ENCODE measurements around the gene IPO11.

The IPO11 gene

DNA sequence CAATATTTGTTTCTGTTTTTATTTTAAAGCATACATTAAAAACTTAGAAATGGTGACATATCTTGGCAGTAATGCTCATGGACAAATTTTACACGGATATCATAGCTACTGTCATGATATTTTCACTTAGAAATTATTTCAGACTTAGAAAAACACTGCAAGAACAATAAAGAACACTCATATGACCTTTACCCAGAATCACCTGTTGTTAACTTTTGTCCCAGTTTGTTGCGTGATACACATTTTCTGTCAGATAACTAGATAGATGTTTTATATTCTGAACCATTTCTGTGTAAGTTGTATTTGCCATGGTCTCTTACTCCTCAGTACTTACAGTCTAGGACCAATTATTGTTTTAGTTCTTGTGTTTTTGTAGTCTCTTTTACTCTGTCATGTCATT, 162.5 kb downstream of the IPO11 start:
- no peak for DNase-seq

DNA sequence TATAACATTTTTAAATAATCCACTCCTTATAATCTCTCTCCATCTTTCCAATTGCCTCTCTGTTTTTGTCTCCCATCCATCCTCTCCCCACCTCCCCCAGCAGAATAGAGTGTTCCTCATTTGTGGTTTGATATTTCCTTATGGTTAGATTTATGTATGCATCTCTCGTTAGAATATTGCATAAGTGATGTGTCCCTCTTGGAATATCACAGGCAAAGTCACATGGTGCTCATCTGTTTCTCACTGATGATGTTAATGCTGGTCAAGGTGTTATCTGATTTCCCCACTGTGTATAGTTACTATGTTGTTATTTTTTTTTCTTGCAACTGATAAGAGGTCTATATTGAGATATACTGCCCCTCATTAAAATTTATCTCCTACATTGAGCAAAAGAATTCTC, 162.9 kb downstream of the IPO11 start:
- no peak for DNase-seq

GRCh38 chr5:62576570-62577170, 164.1 kb downstream of the IPO11 start:
- DNase-seq = no peak

DNA sequence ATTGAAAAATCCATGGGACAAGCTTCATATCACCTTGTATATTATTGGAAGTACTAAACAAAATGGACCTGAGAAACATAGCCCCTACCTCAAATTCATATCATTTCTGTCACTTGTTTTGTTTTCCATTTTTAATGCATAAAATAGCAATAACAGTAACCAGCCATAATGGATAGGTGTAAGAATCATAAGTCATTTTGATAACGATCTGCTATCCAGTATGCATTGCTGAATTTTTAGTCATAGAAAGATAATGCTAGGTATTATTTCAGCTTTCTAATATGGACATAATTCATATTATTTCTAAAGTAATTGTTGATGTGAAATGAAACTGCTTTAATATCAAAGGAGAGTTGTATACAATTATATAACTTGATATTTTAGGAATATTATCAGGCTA, 164.9 kb downstream of the IPO11 start:
- no peak for DNase-seq

GRCh38 chr5:62578540-62578939, 166.0 kb downstream of the IPO11 start, which contains the start of gene LRRC70:
TSS of gene LRRC70 (plus strand) at chr5:62578819. CDS start at chr5:62579439, 620 bp downstream.
- DNase-seq = no peak

GRCh38 chr5:62579761-62580160, 167.2 kb downstream of the IPO11 start:
- no peak for DNase-seq

DNA sequence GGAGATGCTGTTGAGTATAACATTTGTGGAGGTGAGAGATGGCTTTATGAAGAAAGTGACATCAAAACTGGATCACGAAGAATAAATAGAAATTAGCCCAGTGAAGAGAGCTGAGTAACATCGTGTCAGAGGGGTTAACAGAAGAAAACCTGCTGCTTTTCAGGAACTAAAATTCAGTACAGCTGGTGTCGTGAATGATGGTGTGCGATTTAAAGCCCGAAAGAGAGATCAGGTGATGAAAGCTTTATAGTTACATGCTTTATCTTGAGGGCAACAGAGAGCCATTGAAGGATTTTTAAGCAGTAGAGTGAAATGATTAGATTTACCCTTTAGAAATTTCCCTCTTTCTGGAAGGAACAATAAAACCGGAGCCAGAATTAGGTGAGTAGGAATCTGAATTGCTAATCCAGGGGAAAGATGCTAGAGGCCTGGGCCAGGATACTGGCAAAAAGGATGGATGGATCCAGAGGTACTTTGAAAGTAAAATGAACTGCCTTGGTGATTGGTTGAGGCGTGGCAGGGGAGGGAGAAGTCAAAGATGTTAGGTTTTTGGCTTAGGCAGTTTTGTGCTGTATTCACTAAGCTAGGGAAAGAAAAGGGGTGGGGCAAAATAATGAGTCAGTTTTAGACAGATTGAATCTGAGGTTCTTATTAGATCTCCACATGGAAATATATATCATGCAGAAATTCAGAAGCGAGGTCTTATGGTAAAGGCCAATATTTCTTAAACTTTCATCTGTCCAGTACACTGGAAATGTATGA, 169.5 kb downstream of the IPO11 start:
- DNase-seq = no peak

GRCh38 chr5:62584391-62584790, 171.8 kb downstream of the IPO11 start:
- DNase-seq = no peak

DNA sequence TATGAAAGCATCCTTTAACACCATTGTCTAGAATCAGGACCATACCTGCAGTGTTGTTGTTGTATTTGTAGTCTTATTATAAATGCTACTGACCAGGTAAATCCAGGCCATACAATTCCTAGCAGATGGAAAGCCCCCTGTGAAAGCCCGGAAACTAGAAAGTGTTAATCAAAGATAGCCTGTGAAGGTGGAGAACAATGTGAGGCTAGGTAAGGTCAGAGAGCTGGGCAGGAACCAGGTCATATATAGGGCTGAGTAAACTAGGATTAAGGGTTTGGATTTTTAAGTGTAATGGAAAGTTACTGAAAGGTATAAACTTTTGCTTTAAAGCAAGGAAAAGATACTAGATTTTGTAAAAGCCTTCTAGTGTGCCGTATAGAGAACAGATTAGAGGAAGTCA, 172.7 kb downstream of the IPO11 start:
- no peak for DNase-seq

- DNase-seq = no peak
Measured at GRCh38 chr5:62585751-62586150, 173.2 kb downstream of the IPO11 start.

GRCh38 chr5:62587737-62588136, 175.2 kb downstream of the IPO11 start:
- DNase-seq = no peak

DNA sequence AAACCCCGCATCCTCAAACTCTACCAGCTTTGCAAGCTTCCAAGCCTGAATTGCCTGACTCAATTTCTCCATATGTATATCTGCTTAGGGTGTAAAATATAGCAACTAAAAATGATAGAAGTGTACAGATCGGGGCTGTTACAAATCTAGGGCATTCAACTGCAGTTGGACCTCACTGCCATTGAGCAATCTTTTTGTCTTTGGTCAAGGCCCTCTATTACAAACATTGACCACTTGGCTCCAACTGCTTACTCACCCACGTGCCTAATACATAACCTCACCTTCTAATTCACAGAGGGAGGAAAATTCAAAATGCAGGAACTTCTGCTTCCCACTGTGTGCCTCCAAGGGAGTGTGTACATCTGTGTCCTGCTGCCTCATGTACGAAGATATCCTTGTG, 176.1 kb downstream of the IPO11 start:
- no peak for DNase-seq

DNA sequence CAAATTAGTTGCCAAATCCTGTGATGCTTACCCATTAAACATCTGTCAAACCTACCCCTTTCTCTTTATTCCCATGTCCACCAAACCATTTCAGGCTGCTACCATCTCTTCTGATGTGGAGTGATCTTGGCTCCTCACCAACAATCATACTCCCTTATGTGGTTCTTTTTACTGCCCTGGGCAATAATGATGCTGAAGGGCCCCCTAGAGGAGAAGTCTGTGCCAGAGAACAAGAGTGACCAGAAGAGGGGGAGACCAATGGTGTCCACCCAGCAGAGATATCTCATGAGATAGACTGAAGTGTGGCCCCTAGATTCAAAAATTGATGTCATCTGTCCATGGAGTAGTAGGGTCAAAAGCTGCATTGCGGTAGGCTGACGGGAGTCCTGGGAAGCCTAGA, 176.9 kb downstream of the IPO11 start:
- DNase-seq = no peak

DNA sequence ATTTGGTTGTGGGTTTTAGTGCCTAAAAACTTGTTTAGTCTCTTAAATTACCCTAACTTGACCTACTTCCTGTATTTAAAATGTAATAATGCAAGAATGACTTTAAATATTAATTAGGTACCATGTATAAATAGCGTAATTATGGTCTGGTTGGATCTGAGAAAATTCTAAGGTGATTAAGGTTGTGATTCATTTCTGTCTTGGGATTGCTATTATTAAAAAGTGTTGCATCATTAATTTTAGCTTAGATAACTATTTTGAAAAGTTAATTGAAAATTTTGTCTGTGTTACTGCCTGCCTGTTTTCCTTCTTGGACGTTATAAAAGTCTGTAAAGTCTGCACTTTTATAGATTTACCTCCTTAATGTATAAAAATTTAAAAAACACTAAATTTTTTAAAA, 177.8 kb downstream of the IPO11 start:
- DNase-seq = no peak

DNA sequence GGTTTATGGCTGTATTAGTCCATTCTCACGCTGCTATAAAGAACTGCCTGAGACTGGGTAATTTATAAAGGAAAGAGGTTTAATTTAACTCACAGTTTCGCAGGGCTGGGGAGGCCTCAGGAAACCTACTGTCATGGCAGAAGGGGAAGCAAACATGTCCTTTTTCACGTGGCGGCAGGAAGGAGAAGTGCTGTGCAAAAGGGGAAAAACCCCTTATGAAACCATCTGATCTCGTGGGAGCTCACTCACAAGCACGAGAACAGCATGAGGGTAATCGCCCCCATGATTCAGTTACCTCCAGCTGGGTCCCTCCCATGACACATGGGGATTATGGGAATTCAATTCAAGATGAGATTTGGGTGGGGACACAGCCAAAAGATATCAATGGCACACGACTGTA, 180.0 kb downstream of the IPO11 start:
- DNase-seq = no peak

- no peak for DNase-seq
Measured at GRCh38 chr5:62593331-62593730, 180.8 kb downstream of the IPO11 start.

- no peak for DNase-seq
Measured at GRCh38 chr5:62594364-62594984, 181.9 kb downstream of the IPO11 start.

GRCh38 chr5:62596096-62596495, 183.5 kb downstream of the IPO11 start:
- no peak for DNase-seq

- no peak for DNase-seq
Measured at GRCh38 chr5:62596691-62597090, 184.1 kb downstream of the IPO11 start.

DNA sequence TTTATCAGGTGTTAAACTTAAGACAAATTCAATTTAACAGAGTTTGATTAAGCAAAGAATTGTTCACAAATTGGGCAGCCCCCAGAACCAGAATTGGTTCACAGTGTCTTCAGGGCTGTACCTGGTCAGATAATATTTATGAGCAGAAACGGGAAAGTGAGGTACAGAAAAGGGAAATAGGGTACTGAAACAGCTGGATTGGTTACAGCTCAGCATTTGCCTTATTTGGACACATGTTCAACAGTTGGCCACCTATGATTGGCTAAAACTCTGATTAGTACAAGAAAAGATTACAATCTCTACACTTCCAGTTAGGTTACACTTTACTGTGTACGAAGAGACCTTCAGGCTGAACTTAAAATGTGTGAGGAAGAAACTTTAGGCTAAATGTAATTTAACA, 184.8 kb downstream of the IPO11 start:
- no peak for DNase-seq

DNA sequence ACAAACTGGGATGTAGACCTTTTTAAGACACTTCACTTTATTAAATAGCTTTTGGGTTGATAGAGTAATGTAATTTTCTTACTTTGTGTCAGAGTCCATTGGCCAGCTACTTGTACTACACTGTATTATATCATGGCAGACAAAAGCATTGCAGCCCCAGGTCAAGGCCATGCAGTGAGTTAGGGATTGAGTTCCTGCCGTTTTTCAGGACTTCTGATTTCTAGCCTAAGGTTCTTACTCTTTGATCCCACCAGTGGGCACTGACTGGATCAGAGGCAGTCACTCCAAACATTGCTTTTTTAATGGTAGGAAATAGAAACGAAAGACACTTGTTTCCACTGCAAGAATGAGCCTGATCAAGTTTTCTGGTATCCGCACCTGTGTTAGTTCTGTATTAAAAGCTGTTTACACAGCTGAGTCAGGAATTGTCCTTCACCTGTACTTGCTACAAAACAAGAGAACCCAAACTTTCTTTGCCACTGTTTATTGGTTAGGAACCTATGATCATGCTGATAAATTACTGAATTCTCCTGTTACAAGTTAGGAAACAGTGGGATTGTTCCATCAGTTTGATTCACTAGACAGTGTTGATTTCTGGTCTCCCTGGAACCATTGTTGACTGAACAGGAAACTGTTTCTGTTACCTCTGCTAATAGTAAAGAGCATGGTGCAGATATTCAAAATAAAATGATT, 188.1 kb downstream of the IPO11 start:
- DNase-seq = no peak

GRCh38 chr5:62603934-62604333, 191.4 kb downstream of the IPO11 start:
- DNase-seq = no peak

DNA sequence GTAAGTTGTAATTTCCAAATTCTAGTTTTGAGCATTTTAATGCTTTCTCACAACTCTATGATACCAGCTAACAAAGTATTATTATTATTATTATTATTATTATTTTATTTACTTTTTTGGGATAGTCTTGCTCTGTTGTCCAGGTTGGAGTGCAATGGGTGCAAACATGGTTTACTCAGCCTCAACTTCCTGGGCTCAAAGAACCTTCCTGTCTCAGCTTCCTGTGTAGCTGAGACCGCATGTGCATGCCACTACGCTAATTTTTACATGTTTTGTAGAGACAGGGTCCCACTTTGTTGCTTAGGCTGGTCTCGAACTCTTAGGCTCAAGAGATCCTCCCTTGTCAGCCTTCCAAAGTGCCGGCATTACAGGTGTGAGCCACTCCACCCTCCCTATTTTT, 193.1 kb downstream of the IPO11 start:
- no peak for DNase-seq

- no peak for DNase-seq
Measured at GRCh38 chr5:62606878-62607277, 194.3 kb downstream of the IPO11 start.

Measured in NCI-H2107 (cell line).